ENCODE measurements around the gene ATRN.

GRCh38 chr20:3687655-3688054, 216.8 kb downstream of the ATRN start:
- TF ChIP-seq CTCF (IDR thresholded peaks at IDR 0.05), result no peak
- no peak for TF ChIP-seq POLR2A (IDR thresholded peaks at IDR 0.05)

Data from right lobe of liver (tissue), 4 donors.